Brain microvascular endothelial cell (primary cell): ENCODE results near the gene NFIB.
A peak's percentile ranks its signal among the peaks of the same experiment; 100 is the strongest.

Source experiments
- DNase-seq: peaks from one replicate; pipeline ENCODE4 v3.0.0-alpha.2; 2020
- H3K27ac ChIP-seq: fragments of 250-450 bp; sonication (Bioruptor Pico); 2 replicates; pipeline ENCODE4 v1.5.1; 2020; ENCODE audit warnings: mild to moderate bottlenecking, moderate library complexity
- H3K27me3 ChIP-seq: fragments of 250-450 bp; sonication (Bioruptor Pico); replicated peaks from 2 replicates; pipeline ENCODE4 v1.5.1; 2020; ENCODE audit warnings: mild to moderate bottlenecking
- H3K36me3 ChIP-seq: fragments of 250-450 bp; sonication (Bioruptor Pico); replicated peaks from 2 replicates; pipeline ENCODE4 v1.5.1; 2020; ENCODE audit warnings: mild to moderate bottlenecking
- H3K4me3 ChIP-seq: 2 replicates; pipeline ENCODE4 v1.5.1; 2011; ENCODE audit warnings: low read depth, mild to moderate bottlenecking, control low read depth, low read length, moderate library complexity
- CTCF ChIP-seq: IDR thresholded peaks from 2 replicates; pipeline ENCODE4 v1.5.1; 2011; ENCODE audit warnings: low read depth, mild to moderate bottlenecking, moderate library complexity, low read length, control low read depth, inconsistent platforms; ENCODE audit errors: missing control alignments
- in situ Hi-C: cut with HindIII; loops from 2 replicates; pipeline ENCODE4 v1.10.0; 2017; ENCODE audit warnings: low sequenced_read_pairs, low pct_ligation_motif_present

NFIB gene

GRCh38 chr9:14262827-14263226, 51.1 kb downstream of the NFIB start:
- DNase-seq = no peak
- no peak overlapping the region for H3K4me3 ChIP-seq
- in situ Hi-C loops = no loop called here
- H3K36me3 ChIP-seq = no peaks in the 10 kb centered on the region
- no peaks in the 10 kb centered on the region for H3K27me3 ChIP-seq
- no peak overlapping the region for H3K27ac ChIP-seq
- TF ChIP-seq CTCF = no peak

GRCh38 chr9:14261616-14262015, 52.3 kb downstream of the NFIB start:
- no peak for DNase-seq
- H3K27ac ChIP-seq = no peak overlapping the region
- no peaks in the 10 kb centered on the region for H3K36me3 ChIP-seq
- H3K27me3 ChIP-seq = no peaks in the 10 kb centered on the region
- no peak overlapping the region for H3K4me3 ChIP-seq
- in situ Hi-C loops = no loop called here
- no peak for TF ChIP-seq CTCF

GRCh38 chr9:14260101-14260500, 53.8 kb downstream of the NFIB start:
- no peak for TF ChIP-seq CTCF
- no peaks in the 10 kb centered on the region for H3K27me3 ChIP-seq
- no peaks in the 10 kb centered on the region for H3K36me3 ChIP-seq
- in situ Hi-C loops = no loop called here
- no peak for DNase-seq
- H3K27ac ChIP-seq = no peak overlapping the region
- no peak overlapping the region for H3K4me3 ChIP-seq

- no peak overlapping the region for H3K4me3 ChIP-seq
- no peak for TF ChIP-seq CTCF
- peak; percentile 67 for DNase-seq
- H3K36me3 ChIP-seq = no peaks in the 10 kb centered on the region
- in situ Hi-C loops = no loop called here
- peak overlapping the region; percentile 19 for H3K27ac ChIP-seq
- H3K27me3 ChIP-seq = no peaks in the 10 kb centered on the region
Observed at GRCh38 chr9:14258660-14259239, 55.2 kb downstream of the NFIB start.

- DNase-seq = no peak
- no peak for TF ChIP-seq CTCF
- no peak overlapping the region for H3K4me3 ChIP-seq
- H3K27me3 ChIP-seq = no peaks in the 10 kb centered on the region
- in situ Hi-C loops = no loop called here
- H3K27ac ChIP-seq = peak overlapping the region; percentile 19
- no peaks in the 10 kb centered on the region for H3K36me3 ChIP-seq
Observed at GRCh38 chr9:14258156-14258555, 55.8 kb downstream of the NFIB start.

- TF ChIP-seq CTCF = no peak
- in situ Hi-C loops = no loop called here
- no peak for DNase-seq
Observed at GRCh38 chr9:14256588-14256987, 57.4 kb downstream of the NFIB start.

More at GRCh38 chr9:14256588-14256987, 57.4 kb downstream of the NFIB start:
- Histone ChIP-seq H3K4me3 (no peak overlapping the region), H3K27me3 (no peaks in the 10 kb centered on the region), H3K36me3 (no peaks in the 10 kb centered on the region), H3K27ac (no peak overlapping the region)
